Neuronal stem cell (in vitro differentiated cells): ENCODE measurements around the gene CAMK2B.

Source experiments
- DNase-seq: peaks from one replicate; pipeline ENCODE4 v3.0.0-alpha.2; 2013; ENCODE audit warnings: low spot score
- H2AFZ ChIP-seq: one replicate; pipeline ENCODE4 v1.6.1; 2013; ENCODE audit warnings: mild to moderate bottlenecking, low read length, inconsistent platforms
- H2AK5ac ChIP-seq: 2 replicates; pipeline ENCODE4 v1.6.1; 2013; ENCODE audit warnings: low read depth, mild to moderate bottlenecking, inconsistent platforms, low read length, moderate library complexity, mixed read lengths
- H2BK120ac ChIP-seq: 2 replicates; pipeline ENCODE4 v1.6.1; 2013; ENCODE audit warnings: low read depth, mild to moderate bottlenecking, inconsistent platforms, low read length, moderate library complexity, mixed read lengths
- H2BK12ac ChIP-seq: one replicate; pipeline ENCODE4 v1.6.1; 2013; ENCODE audit warnings: low read length, inconsistent platforms
- H2BK15ac ChIP-seq: 2 replicates; pipeline ENCODE4 v1.6.1; 2013; ENCODE audit warnings: mild to moderate bottlenecking, low read length, inconsistent platforms, mixed read lengths
- H2BK5ac ChIP-seq: one replicate; pipeline ENCODE4 v1.6.1; 2013; ENCODE audit warnings: inconsistent platforms, mild to moderate bottlenecking, low read length, moderate library complexity
- H3K14ac ChIP-seq: one replicate; pipeline ENCODE4 v1.6.1; 2013; ENCODE audit warnings: low read length, inconsistent platforms
- H3K18ac ChIP-seq: 2 replicates; pipeline ENCODE4 v1.6.1; 2013; ENCODE audit warnings: low read length, inconsistent platforms
- H3K23ac ChIP-seq: 2 replicates; pipeline ENCODE4 v1.6.1; 2013; ENCODE audit warnings: low read depth, mild to moderate bottlenecking, mixed read lengths, low read length, inconsistent platforms; ENCODE audit not compliant: poor library complexity
- H3K27ac ChIP-seq: replicated peaks from 3 replicates; pipeline ENCODE4 v1.5.1; 2013; ENCODE audit warnings: low read length, inconsistent platforms
- H3K27me3 ChIP-seq, 3 experiments: 2 replicates each; pipeline ENCODE4 v1.6.1; 2013; ENCODE audit warnings: low read length in 3 of 3, mild to moderate bottlenecking in 2 of 3, inconsistent platforms in 1 of 3, low read depth in 1 of 3, mixed read lengths in 1 of 3, moderate library complexity in 1 of 3; ENCODE audit not compliant: control insufficient read depth in 3 of 3, insufficient read depth in 3 of 3
- H3K36me3 ChIP-seq, 2 donors: replicated peaks in 1 of 2; 2 replicates each; pipeline ENCODE4 v1.6.1; 2013; ENCODE audit warnings: low read length in 2 of 2; ENCODE audit not compliant: control insufficient read depth in 2 of 2, insufficient read depth in 2 of 2
- H3K4ac ChIP-seq: 2 replicates; pipeline ENCODE4 v1.6.1; 2013; ENCODE audit warnings: inconsistent platforms, mild to moderate bottlenecking, low read length, moderate library complexity
- H3K4me1 ChIP-seq, 2 donors: 1 replicate in 1 of 2; 2 replicates in 1 of 2; pipeline ENCODE4 v1.6.1; 2013; ENCODE audit warnings: low read length in 2 of 2, low read depth in 1 of 2; ENCODE audit not compliant: control insufficient read depth in 2 of 2, insufficient read depth in 1 of 2
- H3K4me2 ChIP-seq: one replicate; pipeline ENCODE4 v1.6.1; 2013; ENCODE audit warnings: mild to moderate bottlenecking, low read length, inconsistent platforms; ENCODE audit not compliant: insufficient read depth, poor library complexity, severe bottlenecking
- H3K4me3 ChIP-seq, 2 donors: 2 replicates each; pipeline ENCODE4 v1.5.1; 2013; ENCODE audit warnings: low read length in 2 of 2, mild to moderate bottlenecking in 2 of 2, inconsistent platforms in 1 of 2, moderate library complexity in 1 of 2
- H3K79me1 ChIP-seq: one replicate; pipeline ENCODE4 v1.6.1; 2013; ENCODE audit warnings: low read depth, mild to moderate bottlenecking, inconsistent platforms, low read length, moderate library complexity
- H3K9ac ChIP-seq: one replicate; pipeline ENCODE4 v1.6.1; 2013; ENCODE audit warnings: mild to moderate bottlenecking, low read depth, low read length, inconsistent platforms; ENCODE audit not compliant: poor library complexity
- H3K9me3 ChIP-seq, 2 donors: replicated peaks in 1 of 2; 2 replicates each; pipeline versions ENCODE3 to v1.6.1; 2013; ENCODE audit warnings: low read length in 2 of 2, mild to moderate bottlenecking in 2 of 2, inconsistent platforms in 1 of 2, low read depth in 1 of 2, mixed read lengths in 1 of 2, moderate library complexity in 1 of 2; ENCODE audit not compliant: control insufficient read depth in 2 of 2, insufficient read depth in 1 of 2
- H4K8ac ChIP-seq: one replicate; pipeline ENCODE4 v1.6.1; 2013; ENCODE audit warnings: low read depth, mild to moderate bottlenecking, inconsistent platforms, low read length, moderate library complexity
- H4K91ac ChIP-seq: one replicate; pipeline ENCODE4 v1.6.1; 2013; ENCODE audit warnings: low read length, low read depth, mild to moderate bottlenecking, inconsistent platforms; ENCODE audit not compliant: poor library complexity
- WGBS, 2 donors: extraction: QIAGEN DNeasy Blood & Tissue Kit; methylation state at CpG; one replicate each; pipeline ENCODE4 v1.1.7; 2013; ENCODE audit warnings: missing lambda C conversion rate in 2 of 2, mixed read lengths in 1 of 2; ENCODE audit not compliant: insufficient read length in 2 of 2, insufficient replicate concordance in 1 of 2; ENCODE audit errors: extremely low coverage in 2 of 2; 5-methylcytosine and 5-hydroxymethylcytosine counted together

The CAMK2B gene

GRCh38 chr7:44368885-44369284, 43.5 kb upstream of the CAMK2B start:
- Histone ChIP-seq H2BK12ac (no peak overlapping the region), H3K79me1 (no peaks in the 10 kb centered on the region), H3K4me3 (no peak overlapping the region), H4K91ac (no peak overlapping the region), H2BK5ac (no peak overlapping the region), H2BK120ac (no peak overlapping the region), H3K4ac (no peak overlapping the region), H3K9ac (no peak overlapping the region), H2BK15ac (no peak overlapping the region), H3K18ac (no peak overlapping the region), H3K27ac (no peak overlapping the region), H2AFZ (no peak overlapping the region), H3K23ac (no peak overlapping the region), H3K4me2 (no peak overlapping the region), H4K8ac (no peak overlapping the region), H3K14ac (no peak overlapping the region), H2AK5ac (no peak overlapping the region), H3K36me3 (no peaks in the 10 kb centered on the region), H3K4me1 (no peaks in the 10 kb centered on the region), H3K27me3 (no peaks in the 10 kb centered on the region), H3K9me3 (no peaks in the 10 kb centered on the region)
- DNase-seq: no peak
- no CpG with 5 or more reads among the region's 1 CpG for WGBS, 2 donors

GRCh38 chr7:44368455-44368854, 43.1 kb upstream of the CAMK2B start:
- H3K9me3 ChIP-seq: no peaks in the 10 kb centered on the region
- no peak for DNase-seq
- H3K4ac ChIP-seq: no peak overlapping the region
- H3K14ac ChIP-seq: no peak overlapping the region
- H3K4me3 ChIP-seq: no peak overlapping the region
- no peak overlapping the region for H3K23ac ChIP-seq
- no peak overlapping the region for H3K9ac ChIP-seq
- no peak overlapping the region for H2BK15ac ChIP-seq
- H2BK5ac ChIP-seq: no peak overlapping the region
- no peak overlapping the region for H2AK5ac ChIP-seq
- H3K4me2 ChIP-seq: no peak overlapping the region
- no peak overlapping the region for H2BK120ac ChIP-seq
- no peak overlapping the region for H3K27ac ChIP-seq
- no peaks in the 10 kb centered on the region for H3K36me3 ChIP-seq
- H2AFZ ChIP-seq: no peak overlapping the region
- no peaks in the 10 kb centered on the region for H3K79me1 ChIP-seq
- H2BK12ac ChIP-seq: no peak overlapping the region
- no peaks in the 10 kb centered on the region for H3K27me3 ChIP-seq
- no peak overlapping the region for H4K8ac ChIP-seq
- H4K91ac ChIP-seq: no peak overlapping the region
- H3K18ac ChIP-seq: no peak overlapping the region
- no peaks in the 10 kb centered on the region for H3K4me1 ChIP-seq

- no peak for DNase-seq
- H2BK5ac ChIP-seq: no peak overlapping the region
- H4K91ac ChIP-seq: no peak overlapping the region
- no peaks in the 10 kb centered on the region for H3K79me1 ChIP-seq
- H3K23ac ChIP-seq: no peak overlapping the region
- H3K4ac ChIP-seq: no peak overlapping the region
- no peak overlapping the region for H3K9ac ChIP-seq
- H2AFZ ChIP-seq: no peak overlapping the region
- H2BK15ac ChIP-seq: peak overlapping the region; percentile 38
- H2BK12ac ChIP-seq: no peak overlapping the region
- WGBS, 2 donors: no CpG with 5 or more reads among the region's 5 CpGs
- no peak overlapping the region for H3K4me3 ChIP-seq
- H3K27me3 ChIP-seq: no peaks in the 10 kb centered on the region
- H2BK120ac ChIP-seq: no peak overlapping the region
- H3K9me3 ChIP-seq: no peaks in the 10 kb centered on the region
- no peak overlapping the region for H3K14ac ChIP-seq
- H3K27ac ChIP-seq: no peak overlapping the region
- H3K18ac ChIP-seq: no peak overlapping the region
- H3K36me3 ChIP-seq: no peaks in the 10 kb centered on the region
- no peak overlapping the region for H2AK5ac ChIP-seq
- no peaks in the 10 kb centered on the region for H3K4me1 ChIP-seq
- no peak overlapping the region for H3K4me2 ChIP-seq
- H4K8ac ChIP-seq: no peak overlapping the region
Observed at GRCh38 chr7:44367475-44368043, 42.2 kb upstream of the CAMK2B start.

GRCh38 chr7:44366986-44367385, 41.6 kb upstream of the CAMK2B start:
- no peak overlapping the region for H4K91ac ChIP-seq
- H2BK12ac ChIP-seq: no peak overlapping the region
- H3K27ac ChIP-seq: no peak overlapping the region
- H3K9ac ChIP-seq: no peak overlapping the region
- no peak overlapping the region for H3K4me3 ChIP-seq
- H3K4ac ChIP-seq: no peak overlapping the region
- no peaks in the 10 kb centered on the region for H3K36me3 ChIP-seq
- no peak overlapping the region for H2AK5ac ChIP-seq
- H3K4me1 ChIP-seq: no peaks in the 10 kb centered on the region
- no peak overlapping the region for H3K23ac ChIP-seq
- H2AFZ ChIP-seq: no peak overlapping the region
- no peaks in the 10 kb centered on the region for H3K79me1 ChIP-seq
- WGBS, 2 donors: no CpG with 5 or more reads among the region's 4 CpGs
- no peak overlapping the region for H3K14ac ChIP-seq
- H2BK15ac ChIP-seq: no peak overlapping the region
- H2BK5ac ChIP-seq: no peak overlapping the region
- no peak overlapping the region for H3K18ac ChIP-seq
- no peak overlapping the region for H3K4me2 ChIP-seq
- no peak for DNase-seq
- no peak overlapping the region for H4K8ac ChIP-seq
- no peaks in the 10 kb centered on the region for H3K9me3 ChIP-seq
- H2BK120ac ChIP-seq: no peak overlapping the region
- no peaks in the 10 kb centered on the region for H3K27me3 ChIP-seq
